Measurements from ENCODE around the gene SCN4B. TPM values are rescaled to one million over a fixed set of nuclear protein-coding genes. Genes with fewer than 3 reads are reported as not detected.

Gene SCN4B
- total and polyA plus RNA-seq, 2 of the 8 experiments (the other 6 are each of a cell fraction or from before 2014, with no cell fraction given): 2.8 to 4.9 TPM

GRCh38 chr11:118091690-118092089 lies 60.9 kb downstream of the SCN4B start (continued):
- TF ChIP-seq CHD7 (IDR thresholded peaks at IDR 0.05; ENCODE audit: insufficient replicate concordance, low read length): no peak
- no peak for TF ChIP-seq CTBP2 (IDR thresholded peaks at IDR 0.05; ENCODE audit: borderline replicate concordance, insufficient read depth, insufficient read length, low read length)
- no peak for TF ChIP-seq SIX5 (IDR thresholded peaks at IDR 0.05; ENCODE audit: low read depth, low read length)
- TF ChIP-seq SIN3A (conservative IDR thresholded peaks at IDR 0.05 in 1 of 2, IDR thresholded peaks at IDR 0.05 in 1 of 2; ENCODE audit: low read depth in 1 of 2, low read length in 2 of 2): no peak
- no peak for TF ChIP-seq TCF12 (IDR thresholded peaks at IDR 0.05; ENCODE audit: low read depth, low read length)
- TF ChIP-seq NANOG (IDR thresholded peaks at IDR 0.05; ENCODE audit: insufficient read depth, low read depth, low read length, poor library complexity, severe bottlenecking): no peak
- no peak for TF ChIP-seq RNF2 (IDR thresholded peaks at IDR 0.05; ENCODE audit: borderline replicate concordance, low read depth, low read length, missing control alignments, poor library complexity, severe bottlenecking)

Data from H1 (cell line).